H1 (cell line): ENCODE data around the gene RBP3.

Experiments
- JUN ChIP-seq: IDR thresholded peaks from 2 replicates; pipeline ENCODE4 v1.6.1; 2011; ENCODE audit warnings: low read depth, mild to moderate bottlenecking, improper control_type of control experiment, low read length
- KDM1A ChIP-seq: fragments of 200-600, 300-600 bp; sonication (generic); IDR thresholded peaks from 2 replicates; pipeline ENCODE4 v1.7.1; 2016; ENCODE audit warnings: mild to moderate bottlenecking, low read length, borderline replicate concordance
- POLR2A ChIP-seq, 2 experiments: IDR thresholded peaks; 1 replicate in 1 of 2; 2 replicates in 1 of 2; pipeline ENCODE4 v1.6.1; 2011; ENCODE audit warnings: low read depth in 2 of 2, low read length in 2 of 2, mild to moderate bottlenecking in 2 of 2; ENCODE audit errors: control extremely low read depth in 1 of 2
- POLR2AphosphoS5 ChIP-seq: IDR thresholded peaks from 2 replicates; pipeline ENCODE4 v1.6.1; 2011; ENCODE audit warnings: low read depth, low read length
- RBBP5 ChIP-seq: IDR thresholded peaks from 2 replicates; pipeline ENCODE4 v1.7.1; 2012; ENCODE audit warnings: low read depth, mild to moderate bottlenecking, inconsistent platforms, low read length, moderate library complexity, borderline replicate concordance
- SIRT6 ChIP-seq: IDR thresholded peaks from one replicate; pipeline ENCODE4 v1.7.1; 2012; ENCODE audit warnings: low read length, inconsistent platforms
- SP2 ChIP-seq: IDR thresholded peaks from 2 replicates; pipeline ENCODE4 v1.6.1; 2012; ENCODE audit warnings: mild to moderate bottlenecking, low read length, inconsistent platforms
- SP4 ChIP-seq: IDR thresholded peaks from 2 replicates; pipeline ENCODE4 v1.6.1; 2012; ENCODE audit warnings: low read length, inconsistent platforms
- TEAD4 ChIP-seq: IDR thresholded peaks from 2 replicates; pipeline ENCODE4 v1.6.1; 2012; ENCODE audit warnings: low read depth, low read length, inconsistent platforms, mixed read lengths
- TF ChIP-seq, protein P1 (sequence below): IDR thresholded peaks from 2 replicates; pipeline ENCODE4 v1.6.1; 2012; ENCODE audit warnings: low read length, inconsistent platforms
- TF ChIP-seq, protein P2 (sequence below), 3 experiments: IDR thresholded peaks; 1 replicate in 2 of 3; 2 replicates in 1 of 3; pipeline versions ENCODE4 v1.5.1 to v1.6.1; 2011; ENCODE audit warnings: low read length in 3 of 3, mild to moderate bottlenecking in 3 of 3, inconsistent platforms in 2 of 3, low read depth in 1 of 3, moderate library complexity in 1 of 3; ENCODE audit not compliant: insufficient read depth in 1 of 3; ENCODE audit errors: control extremely low read depth in 1 of 3
- TF ChIP-seq, protein P3 (sequence below): IDR thresholded peaks from 2 replicates; pipeline ENCODE4 v1.6.1; 2011; ENCODE audit warnings: low read depth, mild to moderate bottlenecking, low read length; ENCODE audit not compliant: insufficient read depth

DNA sequence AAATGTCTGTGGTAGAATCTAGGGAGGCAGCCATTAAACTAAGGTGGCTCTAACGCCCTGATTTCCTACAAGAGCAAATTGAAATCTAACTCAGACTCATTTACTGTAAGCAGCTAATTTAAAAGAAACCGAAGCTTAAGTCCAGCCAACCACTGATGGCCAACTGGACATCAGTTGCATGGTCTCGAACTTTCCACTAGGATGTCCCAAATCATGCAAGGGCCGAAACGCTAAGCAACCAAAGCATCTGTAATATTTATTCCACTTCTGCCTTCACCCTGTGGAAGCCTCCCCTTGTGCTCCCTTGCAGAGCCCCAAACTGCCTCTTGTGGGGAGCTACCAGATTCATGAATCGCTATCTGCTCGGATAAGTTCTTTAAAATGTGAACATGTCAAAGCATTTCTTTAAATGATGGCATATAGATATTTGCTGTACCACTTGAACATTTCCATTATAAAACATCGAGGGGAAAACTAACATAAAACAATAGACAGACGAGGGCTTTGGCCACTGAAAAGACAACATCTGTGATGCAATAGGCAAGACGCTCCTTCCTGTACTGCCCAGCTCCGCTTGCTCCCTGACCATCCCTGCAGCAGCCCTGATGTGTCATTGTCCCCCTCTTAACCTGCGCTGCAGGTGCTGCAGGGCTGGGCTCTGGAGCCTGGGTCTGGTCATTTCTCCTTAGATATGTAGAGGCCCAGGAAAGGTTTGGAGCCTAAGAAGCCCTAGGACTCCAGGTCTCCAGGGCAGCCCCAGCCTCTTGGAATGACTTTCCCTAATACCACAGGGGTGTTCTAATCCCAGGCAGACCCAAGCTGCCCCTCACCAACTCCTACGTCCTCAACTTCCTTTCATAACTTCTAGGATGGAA, 2.9 kb upstream of the RBP3 start:
- TF ChIP-seq, protein P1, sequence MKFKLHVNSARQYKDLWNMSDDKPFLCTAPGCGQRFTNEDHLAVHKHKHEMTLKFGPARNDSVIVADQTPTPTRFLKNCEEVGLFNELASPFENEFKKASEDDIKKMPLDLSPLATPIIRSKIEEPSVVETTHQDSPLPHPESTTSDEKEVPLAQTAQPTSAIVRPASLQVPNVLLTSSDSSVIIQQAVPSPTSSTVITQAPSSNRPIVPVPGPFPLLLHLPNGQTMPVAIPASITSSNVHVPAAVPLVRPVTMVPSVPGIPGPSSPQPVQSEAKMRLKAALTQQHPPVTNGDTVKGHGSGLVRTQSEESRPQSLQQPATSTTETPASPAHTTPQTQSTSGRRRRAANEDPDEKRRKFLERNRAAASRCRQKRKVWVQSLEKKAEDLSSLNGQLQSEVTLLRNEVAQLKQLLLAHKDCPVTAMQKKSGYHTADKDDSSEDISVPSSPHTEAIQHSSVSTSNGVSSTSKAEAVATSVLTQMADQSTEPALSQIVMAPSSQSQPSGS = no peak
- TF ChIP-seq KDM1A = no peak
- TF ChIP-seq SP2 = no peak
- TF ChIP-seq, protein P2, sequence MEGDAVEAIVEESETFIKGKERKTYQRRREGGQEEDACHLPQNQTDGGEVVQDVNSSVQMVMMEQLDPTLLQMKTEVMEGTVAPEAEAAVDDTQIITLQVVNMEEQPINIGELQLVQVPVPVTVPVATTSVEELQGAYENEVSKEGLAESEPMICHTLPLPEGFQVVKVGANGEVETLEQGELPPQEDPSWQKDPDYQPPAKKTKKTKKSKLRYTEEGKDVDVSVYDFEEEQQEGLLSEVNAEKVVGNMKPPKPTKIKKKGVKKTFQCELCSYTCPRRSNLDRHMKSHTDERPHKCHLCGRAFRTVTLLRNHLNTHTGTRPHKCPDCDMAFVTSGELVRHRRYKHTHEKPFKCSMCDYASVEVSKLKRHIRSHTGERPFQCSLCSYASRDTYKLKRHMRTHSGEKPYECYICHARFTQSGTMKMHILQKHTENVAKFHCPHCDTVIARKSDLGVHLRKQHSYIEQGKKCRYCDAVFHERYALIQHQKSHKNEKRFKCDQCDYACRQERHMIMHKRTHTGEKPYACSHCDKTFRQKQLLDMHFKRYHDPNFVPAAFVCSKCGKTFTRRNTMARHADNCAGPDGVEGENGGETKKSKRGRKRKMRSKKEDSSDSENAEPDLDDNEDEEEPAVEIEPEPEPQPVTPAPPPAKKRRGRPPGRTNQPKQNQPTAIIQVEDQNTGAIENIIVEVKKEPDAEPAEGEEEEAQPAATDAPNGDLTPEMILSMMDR (IDR thresholded peaks at IDR 0.05; ENCODE audit: control extremely low read depth in 1 of 3, insufficient read depth in 1 of 3, low read depth in 1 of 3, low read length in 3 of 3) = no peak
- TF ChIP-seq, protein P3, sequence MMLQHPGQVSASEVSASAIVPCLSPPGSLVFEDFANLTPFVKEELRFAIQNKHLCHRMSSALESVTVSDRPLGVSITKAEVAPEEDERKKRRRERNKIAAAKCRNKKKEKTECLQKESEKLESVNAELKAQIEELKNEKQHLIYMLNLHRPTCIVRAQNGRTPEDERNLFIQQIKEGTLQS = no peak
- TF ChIP-seq POLR2A (IDR thresholded peaks at IDR 0.05; ENCODE audit: control extremely low read depth in 1 of 2, low read depth in 2 of 2, low read length in 2 of 2) = no peak
- TF ChIP-seq TEAD4 = no peak
- TF ChIP-seq SIRT6 = no peak
- TF ChIP-seq POLR2AphosphoS5 = no peak
- no peak for TF ChIP-seq JUN
- no peak for TF ChIP-seq RBBP5
- no peak for TF ChIP-seq SP4
